ENCODE data around the gene DACH1.

DNA sequence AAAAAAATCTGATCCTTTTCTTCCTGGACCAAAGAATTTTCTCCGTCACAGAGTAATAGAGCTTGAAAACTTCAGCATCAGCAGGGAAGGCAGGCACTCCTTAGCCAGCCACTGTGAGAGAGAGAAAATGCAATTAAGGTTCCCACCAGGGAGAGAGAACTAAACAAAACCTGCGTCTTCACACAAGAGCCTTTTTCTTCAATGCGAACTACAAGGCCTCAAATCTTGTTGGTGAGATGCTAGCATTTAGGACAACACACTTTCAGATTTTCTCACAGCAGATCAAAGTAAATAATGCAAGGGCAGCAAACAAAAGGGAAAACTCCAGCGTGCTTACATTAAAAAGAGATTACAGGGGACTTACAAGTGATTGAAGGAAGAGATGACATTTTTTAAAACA is 80.1 kb downstream of the DACH1 start:
- TF ChIP-seq, protein P1, sequence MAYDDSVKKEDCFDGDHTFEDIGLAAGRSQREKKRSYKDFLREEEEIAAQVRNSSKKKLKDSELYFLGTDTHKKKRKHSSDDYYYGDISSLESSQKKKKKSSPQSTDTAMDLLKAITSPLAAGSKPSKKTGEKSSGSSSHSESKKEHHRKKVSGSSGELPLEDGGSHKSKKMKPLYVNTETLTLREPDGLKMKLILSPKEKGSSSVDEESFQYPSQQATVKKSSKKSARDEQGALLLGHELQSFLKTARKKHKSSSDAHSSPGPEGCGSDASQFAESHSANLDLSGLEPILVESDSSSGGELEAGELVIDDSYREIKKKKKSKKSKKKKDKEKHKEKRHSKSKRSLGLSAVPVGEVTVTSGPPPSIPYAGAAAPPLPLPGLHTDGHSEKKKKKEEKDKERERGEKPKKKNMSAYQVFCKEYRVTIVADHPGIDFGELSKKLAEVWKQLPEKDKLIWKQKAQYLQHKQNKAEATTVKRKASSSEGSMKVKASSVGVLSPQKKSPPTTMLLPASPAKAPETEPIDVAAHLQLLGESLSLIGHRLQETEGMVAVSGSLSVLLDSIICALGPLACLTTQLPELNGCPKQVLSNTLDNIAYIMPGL (CRISPR knock-in tag; IDR thresholded peaks at IDR 0.05; ENCODE audit: borderline replicate concordance in 1 of 2, low read depth in 1 of 2) = no peak
- TF ChIP-seq ZNF777 (CRISPR knock-in tag; IDR thresholded peaks at IDR 0.05) (no peak), KLF9 (CRISPR knock-in tag; IDR thresholded peaks at IDR 0.05; ENCODE audit: low read depth) (no peak), SP1 (IDR thresholded peaks at IDR 0.05) (no peak), SP1 (CRISPR knock-in tag; IDR thresholded peaks at IDR 0.05) (no peak), CTCF (CRISPR knock-in tag; IDR thresholded peaks at IDR 0.05) (no peak), TBL1XR1 (IDR thresholded peaks at IDR 0.05; ENCODE audit: borderline replicate concordance, low read length, partially characterized antibody) (no peak), MEIS2 (CRISPR knock-in tag; IDR thresholded peaks at IDR 0.05) (no peak), RNF2 (conservative IDR thresholded peaks at IDR 0.05; ENCODE audit: low read depth) (no peak), KLF16 (CRISPR knock-in tag; IDR thresholded peaks at IDR 0.05) (no peak), ARID2 (CRISPR knock-in tag; IDR thresholded peaks at IDR 0.05; ENCODE audit: borderline replicate concordance) (no peak), SMARCC2 (IDR thresholded peaks at IDR 0.05) (no peak), SOX13 (IDR thresholded peaks at IDR 0.05) (no peak), SOX13 (CRISPR knock-in tag; conservative IDR thresholded peaks at IDR 0.05 in 1 of 2, IDR thresholded peaks at IDR 0.05 in 1 of 2) (no peak), SATB2 (CRISPR knock-in tag; IDR thresholded peaks at IDR 0.05) (no peak)
- TF ChIP-seq, protein P2, sequence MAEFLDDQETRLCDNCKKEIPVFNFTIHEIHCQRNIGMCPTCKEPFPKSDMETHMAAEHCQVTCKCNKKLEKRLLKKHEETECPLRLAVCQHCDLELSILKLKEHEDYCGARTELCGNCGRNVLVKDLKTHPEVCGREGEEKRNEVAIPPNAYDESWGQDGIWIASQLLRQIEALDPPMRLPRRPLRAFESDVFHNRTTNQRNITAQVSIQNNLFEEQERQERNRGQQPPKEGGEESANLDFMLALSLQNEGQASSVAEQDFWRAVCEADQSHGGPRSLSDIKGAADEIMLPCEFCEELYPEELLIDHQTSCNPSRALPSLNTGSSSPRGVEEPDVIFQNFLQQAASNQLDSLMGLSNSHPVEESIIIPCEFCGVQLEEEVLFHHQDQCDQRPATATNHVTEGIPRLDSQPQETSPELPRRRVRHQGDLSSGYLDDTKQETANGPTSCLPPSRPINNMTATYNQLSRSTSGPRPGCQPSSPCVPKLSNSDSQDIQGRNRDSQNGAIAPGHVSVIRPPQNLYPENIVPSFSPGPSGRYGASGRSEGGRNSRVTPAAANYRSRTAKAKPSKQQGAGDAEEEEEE (CRISPR knock-in tag; IDR thresholded peaks at IDR 0.05; ENCODE audit: borderline replicate concordance) = no peak

Data from HepG2 (cell line).